ENCODE results near the gene MTA3. TPM values are rescaled to one million over a fixed set of nuclear protein-coding genes. Genes with fewer than 3 reads are reported as not detected.
A peak's percentile ranks its signal among the peaks of the same experiment; 100 is the strongest.

MTA3 gene
- total RNA-seq, 4 donors from 2014 or later = 6.6 to 21.6 (median 9.5) TPM

DNA sequence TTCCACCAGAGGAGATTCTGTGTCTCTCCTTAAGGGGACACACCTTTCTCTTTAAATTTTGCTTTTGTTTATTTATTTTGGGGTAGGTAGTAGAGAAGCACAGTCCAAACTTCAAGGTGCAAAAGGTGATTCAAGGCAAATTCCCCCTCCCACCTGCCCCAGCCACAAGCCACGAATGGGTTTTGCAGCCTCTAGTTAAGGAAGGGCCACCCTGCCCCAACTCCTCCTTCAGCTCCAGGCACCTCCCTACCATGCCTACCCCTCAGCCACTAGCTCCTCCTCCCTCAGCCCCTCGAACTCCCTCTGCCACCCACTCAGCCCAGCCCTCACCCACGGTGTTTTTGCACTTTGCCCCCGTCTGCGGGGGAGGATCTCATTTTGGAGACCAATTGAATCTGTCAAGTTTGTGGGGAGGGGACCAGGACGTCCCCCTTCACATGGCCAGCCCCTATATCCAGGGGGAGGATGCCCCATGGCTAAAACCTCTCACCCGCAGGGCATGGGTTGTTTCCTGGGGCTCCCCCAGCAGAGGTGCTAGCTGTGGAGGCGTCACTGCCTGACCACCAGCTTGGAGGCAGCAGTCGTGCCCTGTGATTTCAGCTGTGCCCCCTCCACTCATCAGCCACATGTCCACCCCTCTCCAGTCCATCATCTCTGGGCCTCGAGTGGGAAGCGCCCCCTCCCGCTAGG is 219.5 kb downstream of the MTA3 start:
- H3K4me1 ChIP-seq = peaks cover 3 to 6% of the 10 kb centered on the region in 2 donors
- no peaks in the 10 kb centered on the region for H3K9me3 ChIP-seq
- H3K27me3 ChIP-seq = peaks cover 3 to 26% (median 23%) of the 10 kb centered on the region in 3 donors
- in situ Hi-C loops (cut with MboI; ENCODE audit: low sequenced_read_pairs in 4 of 4) = no loop called here
- intact Hi-C loops (cut with DNase I; ENCODE audit: low total_unique reads) = no loop called here
- ATAC-seq = no peak
- H3K27ac ChIP-seq = no peak overlapping the region
- no peak overlapping the region for H3K4me3 ChIP-seq
- no peaks in the 10 kb centered on the region for H3K36me3 ChIP-seq
- TF ChIP-seq, protein P1, sequence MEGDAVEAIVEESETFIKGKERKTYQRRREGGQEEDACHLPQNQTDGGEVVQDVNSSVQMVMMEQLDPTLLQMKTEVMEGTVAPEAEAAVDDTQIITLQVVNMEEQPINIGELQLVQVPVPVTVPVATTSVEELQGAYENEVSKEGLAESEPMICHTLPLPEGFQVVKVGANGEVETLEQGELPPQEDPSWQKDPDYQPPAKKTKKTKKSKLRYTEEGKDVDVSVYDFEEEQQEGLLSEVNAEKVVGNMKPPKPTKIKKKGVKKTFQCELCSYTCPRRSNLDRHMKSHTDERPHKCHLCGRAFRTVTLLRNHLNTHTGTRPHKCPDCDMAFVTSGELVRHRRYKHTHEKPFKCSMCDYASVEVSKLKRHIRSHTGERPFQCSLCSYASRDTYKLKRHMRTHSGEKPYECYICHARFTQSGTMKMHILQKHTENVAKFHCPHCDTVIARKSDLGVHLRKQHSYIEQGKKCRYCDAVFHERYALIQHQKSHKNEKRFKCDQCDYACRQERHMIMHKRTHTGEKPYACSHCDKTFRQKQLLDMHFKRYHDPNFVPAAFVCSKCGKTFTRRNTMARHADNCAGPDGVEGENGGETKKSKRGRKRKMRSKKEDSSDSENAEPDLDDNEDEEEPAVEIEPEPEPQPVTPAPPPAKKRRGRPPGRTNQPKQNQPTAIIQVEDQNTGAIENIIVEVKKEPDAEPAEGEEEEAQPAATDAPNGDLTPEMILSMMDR (IDR thresholded peaks at IDR 0.05 in 4 of 5, conservative IDR thresholded peaks at IDR 0.05 in 1 of 5) = no peak
- no peak for DNase-seq

DNA sequence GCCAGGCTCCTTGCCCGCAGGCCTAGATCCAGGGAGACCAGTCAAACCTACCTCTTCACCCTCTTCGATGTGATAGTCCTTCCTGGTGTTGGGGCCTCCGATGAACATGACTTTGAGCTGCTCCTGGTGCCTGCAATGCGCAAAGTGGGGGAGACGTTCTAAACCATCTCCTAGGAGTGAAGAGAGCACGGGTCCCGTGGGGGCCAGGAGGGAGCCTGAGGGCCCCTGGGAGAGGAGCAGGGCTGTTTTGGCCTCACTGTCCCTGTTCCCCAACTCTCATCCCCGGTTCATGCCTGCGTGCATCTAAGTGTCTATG is 220.0 kb downstream of the MTA3 start:
- no peaks in the 10 kb centered on the region for H3K36me3 ChIP-seq
- H3K27me3 ChIP-seq = peaks cover 3 to 28% (median 23%) of the 10 kb centered on the region in 3 donors
- ATAC-seq (no peak), DNase-seq (no peak)
- no peak for TF ChIP-seq POLR2A (IDR thresholded peaks at IDR 0.05)
- TF ChIP-seq, protein P1 (IDR thresholded peaks at IDR 0.05 in 4 of 5, conservative IDR thresholded peaks at IDR 0.05 in 1 of 5) = no peak
- H3K4me1 ChIP-seq = peaks cover 6 to 7% of the 10 kb centered on the region in 2 donors
- no peak overlapping the region for H3K27ac ChIP-seq
- H3K4me3 ChIP-seq = no peak overlapping the region
- no peaks in the 10 kb centered on the region for H3K9me3 ChIP-seq
- in situ Hi-C loops (cut with MboI; ENCODE audit: low sequenced_read_pairs in 4 of 4) (no loop called here), intact Hi-C loops (cut with DNase I; ENCODE audit: low total_unique reads) (no loop called here)

DNA sequence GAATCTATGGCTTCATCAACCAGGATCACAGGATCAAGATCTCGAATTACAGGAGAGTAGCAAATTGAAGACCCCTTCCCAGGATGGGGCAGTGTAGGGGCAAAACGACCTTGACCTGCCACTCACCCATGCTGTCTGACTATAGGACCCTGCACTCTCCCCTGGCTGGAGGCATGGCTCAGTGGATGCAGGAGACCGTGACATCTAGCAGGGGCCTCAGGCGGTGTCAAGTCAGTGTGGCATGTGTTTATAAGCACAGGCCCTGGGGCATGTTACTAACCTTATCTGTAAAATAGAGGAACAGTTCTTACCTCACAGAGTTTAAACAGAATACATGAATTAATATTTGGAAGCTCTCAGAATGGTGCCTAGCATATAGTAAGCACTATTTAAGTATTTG is 220.4 kb downstream of the MTA3 start:
- Histone ChIP-seq H3K36me3 (no peaks in the 10 kb centered on the region), H3K27ac (no peak overlapping the region), H3K4me1 (peaks cover 6 to 7% of the 10 kb centered on the region in 2 donors), H3K4me3 (no peak overlapping the region), H3K9me3 (no peaks in the 10 kb centered on the region), H3K27me3 (peaks cover 3 to 28% (median 23%) of the 10 kb centered on the region in 3 donors)
- intact Hi-C loops (cut with DNase I; ENCODE audit: low total_unique reads) = no loop called here
- no peak for DNase-seq
- in situ Hi-C loops (cut with MboI; ENCODE audit: low sequenced_read_pairs in 4 of 4) = no loop called here
- no peak for ATAC-seq
- TF ChIP-seq, protein P1 (IDR thresholded peaks at IDR 0.05 in 4 of 5, conservative IDR thresholded peaks at IDR 0.05 in 1 of 5) = no peak
- TF ChIP-seq POLR2A (IDR thresholded peaks at IDR 0.05) = no peak

DNA sequence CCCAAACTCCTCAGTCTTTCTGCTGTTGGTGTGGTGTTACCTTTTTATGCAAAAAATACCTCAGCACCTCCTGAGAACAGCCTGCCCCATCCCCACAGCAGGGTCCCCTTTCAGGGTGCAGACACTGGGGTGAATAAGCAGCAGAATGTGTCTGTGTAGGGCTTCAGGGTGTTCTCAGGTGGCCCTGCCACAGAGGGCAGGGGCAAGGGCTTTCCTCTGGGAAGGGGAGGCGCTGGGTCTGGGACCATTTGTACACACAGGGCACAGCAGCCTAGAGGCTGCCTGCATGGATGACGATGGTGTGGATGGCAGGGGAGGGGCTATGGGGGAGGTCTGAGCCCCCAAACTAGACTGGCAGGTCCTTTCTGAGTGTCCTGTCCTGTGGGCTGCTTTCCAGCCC is 221.3 kb downstream of the MTA3 start:
- Histone ChIP-seq H3K9me3 (no peaks in the 10 kb centered on the region), H3K4me3 (no peak overlapping the region), H3K36me3 (no peaks in the 10 kb centered on the region), H3K27me3 (peaks cover 3 to 28% (median 23%) of the 10 kb centered on the region in 3 donors), H3K4me1 (peaks cover 6 to 7% of the 10 kb centered on the region in 2 donors), H3K27ac (no peak overlapping the region)
- ATAC-seq (no peak), DNase-seq (no peak)
- in situ Hi-C loops (cut with MboI; ENCODE audit: low sequenced_read_pairs in 4 of 4) = no loop called here
- intact Hi-C loops (cut with DNase I; ENCODE audit: low total_unique reads) = no loop called here
- TF ChIP-seq POLR2A (IDR thresholded peaks at IDR 0.05) = no peak
- TF ChIP-seq, protein P1 (IDR thresholded peaks at IDR 0.05 in 4 of 5, conservative IDR thresholded peaks at IDR 0.05 in 1 of 5) = no peak

DNA sequence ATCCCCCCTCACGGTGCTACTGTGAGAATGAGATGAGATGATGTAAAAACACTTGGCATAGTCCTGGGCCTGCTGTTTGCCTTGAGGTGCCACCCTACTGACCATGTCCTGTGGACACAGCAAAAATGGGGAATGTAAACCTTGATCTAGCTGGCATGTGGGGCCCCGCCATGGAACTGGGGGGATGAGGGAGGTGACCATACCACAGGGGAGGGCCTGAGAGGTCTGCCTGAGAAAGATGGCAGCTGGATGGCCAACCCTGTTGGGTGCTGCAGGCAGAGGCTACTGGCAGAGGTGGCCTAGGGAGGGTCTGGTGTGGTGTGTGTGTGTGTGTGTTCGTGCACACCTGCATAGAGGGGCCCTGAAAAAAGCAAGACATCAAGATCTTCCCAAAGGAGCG is 223.2 kb downstream of the MTA3 start:
- no peak for DNase-seq
- intact Hi-C loops (cut with DNase I; ENCODE audit: low total_unique reads) = no loop called here

More for the DNA sequence above, 223.2 kb downstream of the MTA3 start:
- Histone ChIP-seq H3K27me3 (peaks cover 3 to 28% (median 22%) of the 10 kb centered on the region in 3 donors), H3K4me1 (peaks cover 6 to 7% of the 10 kb centered on the region in 2 donors), H3K36me3 (no peaks in the 10 kb centered on the region), H3K9me3 (no peaks in the 10 kb centered on the region), H3K27ac (peak overlapping the region in 3 of 4 donors; percentile 73 to 80 (median 75)), H3K4me3 (peak overlapping the region in 3 of 4 donors; percentile 53 to 69 (median 55))
- no peak for TF ChIP-seq POLR2A (IDR thresholded peaks at IDR 0.05)
- TF ChIP-seq, protein P1 (IDR thresholded peaks at IDR 0.05 in 4 of 5, conservative IDR thresholded peaks at IDR 0.05 in 1 of 5) = no peak
- ATAC-seq = no peak
- in situ Hi-C loops (cut with MboI; ENCODE audit: low sequenced_read_pairs in 4 of 4) = no loop called here
